ENCODE measurements around the gene TM9SF3.

Gene TM9SF3

GRCh38 chr10:96588616-96589419 is 2.0 kb upstream of the TM9SF3 start:
- DNase-seq (ENCODE audit: low read depth): peak; percentile 74
- H3K4me3 ChIP-seq (ENCODE audit: low read depth, low read length): no peak overlapping the region
- TF ChIP-seq CTCF (IDR thresholded peaks at IDR 0.05; ENCODE audit: insufficient read depth, low read depth, low read length, missing control alignments): no peak

GRCh38 chr10:96588060-96588554 is 1.3 kb upstream of the TM9SF3 start:
- H3K4me3 ChIP-seq (ENCODE audit: low read depth, low read length): peak overlapping the region; percentile 69
- peak; percentile 24 for DNase-seq (ENCODE audit: low read depth)

DNA sequence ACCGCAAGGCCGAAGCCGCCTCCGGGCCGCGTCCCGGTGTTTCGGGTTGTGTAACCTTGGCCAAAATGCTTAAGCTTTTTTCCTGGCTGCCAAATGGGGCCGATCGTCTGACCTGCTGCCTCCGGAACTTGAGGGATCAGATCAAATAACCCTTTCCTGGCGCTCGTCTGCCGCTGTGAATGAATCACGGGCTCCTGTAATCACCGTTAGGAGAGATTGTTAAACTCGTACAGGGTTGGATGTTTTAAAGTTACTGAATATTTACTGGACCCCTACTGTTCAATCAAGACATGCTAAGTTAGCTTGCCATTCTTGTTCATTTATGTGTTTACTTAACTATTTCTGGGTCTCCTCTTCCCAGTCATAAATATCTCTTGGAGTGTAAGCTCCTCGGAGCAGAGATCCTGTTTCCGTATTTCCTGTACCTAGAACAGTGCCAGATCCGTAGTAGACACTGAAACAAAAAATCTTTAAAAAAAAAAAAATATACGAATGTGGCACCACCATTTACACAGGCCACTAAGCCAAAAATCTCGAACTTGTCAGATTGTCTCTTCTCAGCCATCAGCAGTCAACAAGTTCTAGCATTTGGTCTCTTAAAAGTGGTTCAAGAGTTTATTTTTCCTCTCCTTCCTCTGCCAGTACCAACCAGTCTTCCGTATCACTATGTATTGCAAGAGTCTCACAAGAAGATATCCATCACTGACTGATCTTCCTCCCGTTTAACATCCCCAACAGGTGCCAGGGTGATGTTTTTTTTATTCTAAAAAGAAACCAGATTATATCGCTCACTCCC is 650 bp upstream of the TM9SF3 start:
- no peak for TF ChIP-seq CTCF (IDR thresholded peaks at IDR 0.05; ENCODE audit: insufficient read depth, low read depth, low read length, missing control alignments)
- no peak for DNase-seq (ENCODE audit: low read depth)
- H3K4me3 ChIP-seq (ENCODE audit: low read depth, low read length): peak overlapping the region; percentile 69

More at GRCh38 chr10:96588060-96588554, 1.3 kb upstream of the TM9SF3 start:
- TF ChIP-seq CTCF (IDR thresholded peaks at IDR 0.05; ENCODE audit: insufficient read depth, low read depth, low read length, missing control alignments): no peak

DNA sequence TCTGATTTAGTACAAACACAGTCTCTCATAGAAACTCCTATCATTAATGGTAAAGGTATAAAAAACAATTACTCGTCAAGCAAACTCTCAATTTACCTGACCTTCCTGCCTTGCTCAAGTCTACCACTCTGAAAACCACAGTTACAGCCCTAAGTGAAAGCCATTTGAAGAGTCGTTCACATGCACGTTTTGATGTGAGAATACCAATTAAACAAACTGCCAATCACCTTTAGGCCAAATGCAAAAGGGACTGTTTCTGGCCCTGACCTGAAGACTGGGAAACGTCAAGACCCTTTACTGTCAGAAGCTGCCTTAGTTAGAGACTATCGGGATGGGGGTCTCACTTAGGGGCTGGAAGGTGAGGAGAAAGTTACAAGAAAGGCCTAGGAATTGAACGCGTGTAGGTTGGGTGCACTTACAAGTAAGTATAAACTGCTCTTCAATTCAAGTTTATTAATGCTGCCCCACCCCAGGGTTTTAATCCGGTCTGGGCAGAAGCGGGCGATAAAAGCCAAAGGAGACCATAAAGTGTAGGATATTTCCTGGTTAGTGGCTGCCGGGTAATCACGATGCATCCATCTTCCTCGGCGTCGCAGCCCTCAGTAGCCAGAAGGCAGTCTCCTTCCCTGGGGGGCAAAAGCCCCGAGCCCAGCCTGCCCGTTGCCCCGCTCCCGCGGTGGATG is 935 bp downstream of the TM9SF3 start:
- H3K4me3 ChIP-seq (ENCODE audit: low read depth, low read length): peak overlapping the region; percentile 80
- peak; percentile 49 for DNase-seq (ENCODE audit: low read depth)
- TF ChIP-seq CTCF (IDR thresholded peaks at IDR 0.05; ENCODE audit: insufficient read depth, low read depth, low read length, missing control alignments): no peak

GRCh38 chr10:96584474-96584873 is 2.3 kb downstream of the TM9SF3 start:
- no peak for TF ChIP-seq CTCF (IDR thresholded peaks at IDR 0.05; ENCODE audit: insufficient read depth, low read depth, low read length, missing control alignments)
- DNase-seq (ENCODE audit: low read depth): no peak
- no peak overlapping the region; the same call in 1 of the 2 replicates for H3K4me3 ChIP-seq (ENCODE audit: low read depth, low read length)

DNA sequence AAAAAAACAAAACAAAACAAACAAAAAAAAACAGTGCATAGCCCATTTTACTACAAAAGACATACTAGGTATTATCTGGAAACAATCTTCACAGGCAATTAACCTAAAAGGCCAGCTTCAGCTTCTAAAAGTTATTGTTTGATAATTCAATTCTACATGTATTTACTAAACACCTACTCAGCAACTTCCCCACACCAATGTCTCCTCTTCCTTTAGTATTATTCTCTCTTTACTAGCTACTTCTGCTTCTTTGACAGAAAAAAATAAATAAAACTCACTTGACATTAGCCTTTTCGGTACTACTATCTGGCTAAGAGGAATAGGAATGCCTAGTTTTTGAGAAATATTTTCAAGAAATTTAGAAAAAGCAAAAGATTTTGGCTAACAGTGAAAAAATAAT is 2.8 kb downstream of the TM9SF3 start:
- no peak overlapping the region for H3K4me3 ChIP-seq (ENCODE audit: low read depth, low read length)
- DNase-seq (ENCODE audit: low read depth): no peak
- TF ChIP-seq CTCF (IDR thresholded peaks at IDR 0.05; ENCODE audit: insufficient read depth, low read depth, low read length, missing control alignments): no peak
